ENCODE results near the gene TPMT. TPM values are rescaled to one million over a fixed set of nuclear protein-coding genes. Genes with fewer than 3 reads are reported as not detected.

TPMT gene
- total and polyA plus RNA-seq, 2 of the 13 experiments (the other 11 are each of a cell fraction or from before 2014, with no cell fraction given) = 11.1 to 22.8 TPM

GRCh38 chr6:18119236-18119635 is 35.6 kb downstream of the TPMT start:
- POLR2A ChIA-PET = interaction anchor here (0.7 kb wide), 1 partner anchor 234 kb away, joined by 4 read pairs; no protein-coding TSS in a partner anchor

More at GRCh38 chr6:18119236-18119635, 35.6 kb downstream of the TPMT start:
- no peaks in the 10 kb centered on the region for H4K20me1 ChIP-seq (ENCODE audit: insufficient read depth, low read length)
- FAIRE-seq (no peak), ATAC-seq (no peak), DNase-seq (ENCODE audit: low spot score) (no peak)
- in situ Hi-C loops (cut with HindIII; ENCODE audit: extremely low pct_ligation_motif_present, low pct_unique_long_range_greater_than_20kb) (no loop called here), intact Hi-C loops (cut with micrococcal nuclease; ENCODE audit: unreplicated experiment) (no loop called here)
- no peak overlapping the region for H3K4me2 ChIP-seq (ENCODE audit: low read depth, low read length)
- H3K4me1 ChIP-seq (ENCODE audit: insufficient read depth, low read length) = peaks cover 24% of the 10 kb centered on the region
- H3K9ac ChIP-seq (ENCODE audit: insufficient read depth, low read depth, low read length) = no peak overlapping the region
- CTCF ChIA-PET (ENCODE audit: low intra/inter-chr PET ratio, low total read pairs) = no interaction called here
- no TSS peak for BruUV-seq (replicated peaks)
- no peaks in the 10 kb centered on the region for H3K79me2 ChIP-seq (ENCODE audit: insufficient read depth, low read length)
- H3K36me3 ChIP-seq (replicated peaks in 1 of 2; ENCODE audit: control insufficient read depth in 1 of 2, insufficient read depth in 2 of 2, low read length in 2 of 2) = no peaks in the 10 kb centered on the region
- 14% methylated on average over 5 of the region's 5 CpGs for WGBS (ENCODE audit: low lambda C conversion rate)
- TF ChIP-seq CSRNP1 (CRISPR knock-in tag; IDR thresholded peaks at IDR 0.05) = no peak
- TF ChIP-seq KLF9 (CRISPR knock-in tag; IDR thresholded peaks at IDR 0.05; ENCODE audit: low read depth) = no peak
- no peak for TF ChIP-seq FOXC1 (CRISPR knock-in tag; IDR thresholded peaks at IDR 0.05; ENCODE audit: borderline replicate concordance)
- TF ChIP-seq TFDP1 (CRISPR knock-in tag; IDR thresholded peaks at IDR 0.05; ENCODE audit: borderline replicate concordance) = no peak
- TF ChIP-seq PPARG (CRISPR knock-in tag; conservative IDR thresholded peaks at IDR 0.05) = no peak
- no peak for TF ChIP-seq REL (CRISPR knock-in tag; conservative IDR thresholded peaks at IDR 0.05)
- TF ChIP-seq RFXAP (CRISPR knock-in tag; IDR thresholded peaks at IDR 0.05; ENCODE audit: borderline replicate concordance) = no peak
- no peak for TF ChIP-seq GRHL1 (CRISPR knock-in tag; conservative IDR thresholded peaks at IDR 0.05)
- no peak for TF ChIP-seq ZNF740 (CRISPR knock-in tag; IDR thresholded peaks at IDR 0.05)
- TF ChIP-seq ZNF546 (CRISPR knock-in tag; conservative IDR thresholded peaks at IDR 0.05) = no peak
- no peak for TF ChIP-seq NR1H2 (CRISPR knock-in tag; IDR thresholded peaks at IDR 0.05; ENCODE audit: borderline replicate concordance, low read depth)
- TF ChIP-seq FOXO1 (CRISPR knock-in tag; IDR thresholded peaks at IDR 0.05) = no peak
- H3K27ac ChIP-seq (ENCODE audit: extremely low read length, insufficient read depth, low read length) = no peak overlapping the region
- no peak overlapping the region for H2AFZ ChIP-seq (ENCODE audit: low read length)
- H3K9me3 ChIP-seq (ENCODE audit: low read length) = no peaks in the 10 kb centered on the region
- H3K4me3 ChIP-seq (replicated peaks in 1 of 3; ENCODE audit: insufficient read depth in 1 of 3, low read depth in 2 of 3, low read length in 3 of 3) = no peak overlapping the region
- H3K27me3 ChIP-seq (ENCODE audit: control insufficient read depth in 1 of 2, insufficient read depth in 2 of 2, low read length in 2 of 2) = no peaks in the 10 kb centered on the region; a peak in 1 of 5 replicates

Measured in HepG2 (cell line).